Measurements from ENCODE around the gene ETF1. TPM values are rescaled to one million over a fixed set of nuclear protein-coding genes. Genes with fewer than 3 reads are reported as not detected.

The ETF1 gene
- total and polyA plus RNA-seq, 9 of the 15 experiments (the other 6 are each of a cell fraction or from before 2014, with no cell fraction given) = 53.7 to 209 (median 164) TPM

GRCh38 chr5:138469540-138470321 lies 73.3 kb downstream of the ETF1 start (continued):
- TF ChIP-seq ZNF655 (CRISPR knock-in tag; IDR thresholded peaks at IDR 0.05) = no peak
- no peak for TF ChIP-seq CREM (IDR thresholded peaks at IDR 0.05; ENCODE audit: low read depth)
- TF ChIP-seq FOXO4 (CRISPR knock-in tag; IDR thresholded peaks at IDR 0.05) = peak; percentile 89
- TF ChIP-seq MAX (CRISPR knock-in tag; IDR thresholded peaks at IDR 0.05) = 0 out of 2 replicates have a peak, but pooled peaks have one; percentile 45
- TF ChIP-seq CLOCK (CRISPR knock-in tag; IDR thresholded peaks at IDR 0.05; ENCODE audit: borderline replicate concordance) = no peak
- TF ChIP-seq RBM14 (IDR thresholded peaks at IDR 0.05; ENCODE audit: borderline replicate concordance, insufficient read depth, low read depth, low read length) = no peak
- no peak for TF ChIP-seq ZEB2 (IDR thresholded peaks at IDR 0.05)
- TF ChIP-seq HNRNPK (IDR thresholded peaks at IDR 0.05; ENCODE audit: low read depth, low read length, poor library complexity, severe bottlenecking) = no peak
- 0 out of 2 replicates have a peak, but pooled peaks have one; percentile 36 for TF ChIP-seq ZBTB7A (IDR thresholded peaks at IDR 0.05; ENCODE audit: borderline replicate concordance, control insufficient read depth, low read depth, low read length)
- TF ChIP-seq MBD1 (CRISPR knock-in tag; IDR thresholded peaks at IDR 0.05) = no peak
- peak; percentile 98 for TF ChIP-seq POLR2AphosphoS2 (IDR thresholded peaks at IDR 0.05; ENCODE audit: low read length)
- TF ChIP-seq GABPB1 (CRISPR knock-in tag; IDR thresholded peaks at IDR 0.05) = no peak
- 0 out of 2 replicates have a peak, but pooled peaks have one; percentile 6 for TF ChIP-seq CHCHD3 (CRISPR knock-in tag; IDR thresholded peaks at IDR 0.05)
- no peak for TF ChIP-seq SMARCE1 (IDR thresholded peaks at IDR 0.05)
- no peak for TF ChIP-seq MLX (CRISPR knock-in tag; conservative IDR thresholded peaks at IDR 0.05)
